Natural killer cell (primary cell): ENCODE measurements around the gene MR1. TPM values are rescaled to one million over a fixed set of nuclear protein-coding genes. Genes with fewer than 3 reads are reported as not detected.

ENCODE experiments used
- ATAC-seq, 3 donors: fragments of 150-1000 bp in 2 of 3; fragments of 200-7000 bp in 1 of 3; cut with Tn5 transposase; 1 replicate in 1 of 3; 2 replicates in 2 of 3; pipeline ENCODE4 v1.10.0; 2021; ENCODE audit warnings: mild to moderate bottlenecking in 2 of 3, moderate library complexity in 2 of 3
- DNase-seq, 2 donors: peaks; one replicate each; pipeline versions ENCODE4 v3.0.0 to v3.0.0-alpha.2; 2013 to 2021; ENCODE audit warnings: mixed read lengths in 1 of 2
- H3K27ac ChIP-seq: one replicate; pipeline ENCODE4 v1.5.1; 2013; ENCODE audit warnings: mild to moderate bottlenecking, low read length
- H3K27me3 ChIP-seq: one replicate; pipeline ENCODE4 v1.6.1; 2013; ENCODE audit warnings: low read length; ENCODE audit not compliant: control insufficient read depth, insufficient read depth
- H3K36me3 ChIP-seq: one replicate; pipeline ENCODE4 v1.6.1; 2013; ENCODE audit warnings: low read length; ENCODE audit not compliant: control insufficient read depth, insufficient read depth
- H3K4me1 ChIP-seq: one replicate; pipeline ENCODE4 v1.6.1; 2013; ENCODE audit warnings: low read length; ENCODE audit not compliant: control insufficient read depth, insufficient read depth
- H3K4me3 ChIP-seq: one replicate; pipeline ENCODE4 v1.5.1; 2013; ENCODE audit warnings: low read length
- H3K9me3 ChIP-seq: one replicate; pipeline ENCODE4 v1.6.1; 2013; ENCODE audit warnings: low read length; ENCODE audit not compliant: control insufficient read depth, insufficient read depth
- H3K27ac Mint-ChIP-seq, 2 donors: one replicate each; pipeline ENCODE4 v1.8.0; 2022; ENCODE audit warnings: mild to moderate bottlenecking in 2 of 2, mixed read lengths in 2 of 2, moderate library complexity in 1 of 2
- H3K27me3 Mint-ChIP-seq, 2 donors: one replicate each; pipeline ENCODE4 v1.8.0; 2022; ENCODE audit warnings: low read depth in 2 of 2, mixed read lengths in 2 of 2
- H3K36me3 Mint-ChIP-seq: one replicate; pipeline ENCODE4 v1.8.0; 2022; ENCODE audit warnings: mixed read lengths
- H3K4me1 Mint-ChIP-seq, 2 donors: one replicate each; pipeline ENCODE4 v1.8.0; 2022; ENCODE audit warnings: mixed read lengths in 2 of 2
- H3K4me3 Mint-ChIP-seq: one replicate; pipeline ENCODE4 v1.8.0; 2022; ENCODE audit warnings: mild to moderate bottlenecking, moderate library complexity, mixed read lengths
- H3K9me3 Mint-ChIP-seq, 2 donors: one replicate each; pipeline ENCODE4 v1.8.0; 2022; ENCODE audit warnings: mixed read lengths in 2 of 2
- CTCF ChIP-seq: fragments of 200-600 bp; IDR thresholded peaks from one replicate; pipeline ENCODE4 v1.8.0; 2022; ENCODE audit warnings: antibody characterized with exemption
- WGBS: methylation state at CpG from one replicate; pipeline ENCODE4 v1.1.7; 2013; ENCODE audit warnings: missing lambda C conversion rate; ENCODE audit not compliant: insufficient coverage; 5-methylcytosine and 5-hydroxymethylcytosine counted together
- intact Hi-C: fragments of 100-400 bp; cut with micrococcal nuclease; formaldehyde crosslinking; loops from one replicate; pipeline ENCODE4 v1.14.2; 2022
- total RNA-seq, 4 donors: library from RNA; stranded (reverse); fragments of 120-200 nt in 1 of 4; gene quantifications; one replicate each; pipeline versions ENCODE4 v1.2.3 to v1.2.4, GENCODE V29; 2013 to 2022

The MR1 gene
- total RNA-seq, 3 donors from 2014 or later (not counting 1 experiment from before 2014, with no cell fraction given), result 27.8 to 35.3 (median 34.6) TPM

- Histone ChIP-seq H3K27ac (no peak overlapping the region), H3K9me3 (no peaks in the 10 kb centered on the region), H3K4me3 (no peak overlapping the region), H3K27me3 (no peaks in the 10 kb centered on the region), H3K4me1 (peaks cover 7% of the 10 kb centered on the region), H3K36me3 (no peaks in the 10 kb centered on the region)
- ATAC-seq, result no peak
- intact Hi-C loops, result no loop called here
- Mint-ChIP-seq H3K9me3 (peaks cover 2 to 3% of the 10 kb centered on the region in 2 donors), H3K4me1 (peaks cover 47 to 48% of the 10 kb centered on the region in 2 donors), H3K27me3 (peaks cover 0 to 3% of the 10 kb centered on the region in 2 donors), H3K36me3 (no peaks in the 10 kb centered on the region), H3K4me3 (peak overlapping the region; percentile 57), H3K27ac (peak overlapping the region; percentile 48 to 77)
- DNase-seq, result no peak
- 13% methylated on average over 1 of the region's 1 CpG for WGBS
- no peak for TF ChIP-seq CTCF
Measured at GRCh38 chr1:181018901-181019681, 14.7 kb upstream of the MR1 start.

GRCh38 chr1:181021159-181021558 lies 12.6 kb upstream of the MR1 start:
- H3K27ac Mint-ChIP-seq, result peak overlapping the region; percentile 98 to 99

GRCh38 chr1:181021811-181022434 lies 11.9 kb upstream of the MR1 start:
- Histone ChIP-seq H3K27me3 (no peaks in the 10 kb centered on the region), H3K9me3 (no peaks in the 10 kb centered on the region), H3K4me1 (peaks cover 7% of the 10 kb centered on the region), H3K27ac (peak overlapping the region; percentile 59), H3K36me3 (no peaks in the 10 kb centered on the region), H3K4me3 (peak overlapping the region; percentile 76)
- DNase-seq, result peak; percentile 41 to 77
- no peaks in the 10 kb centered on the region for H3K36me3 Mint-ChIP-seq
- peak overlapping the region; percentile 98 to 99 for H3K27ac Mint-ChIP-seq
- 1% methylated on average over 21 of the region's 23 CpGs for WGBS
- H3K27me3 Mint-ChIP-seq, result peaks cover 0 to 9% of the 10 kb centered on the region in 2 donors
- peaks cover 2 to 3% of the 10 kb centered on the region in 2 donors for H3K9me3 Mint-ChIP-seq
- H3K4me3 Mint-ChIP-seq, result peak overlapping the region; percentile 97
- peak; percentile 42 to 55 (median 54) for ATAC-seq
- H3K4me1 Mint-ChIP-seq, result peaks cover 47 to 48% of the 10 kb centered on the region in 2 donors
- intact Hi-C loops, result loop anchor here (2.0 to 5.0 kb wide), 2 partner anchors 41 to 390 kb away; partner anchors contain the start of gene XPR1
- TF ChIP-seq CTCF, result no peak

More at GRCh38 chr1:181021159-181021558, 12.6 kb upstream of the MR1 start:
- H3K4me3 Mint-ChIP-seq, result peak overlapping the region; percentile 97
- H3K4me1 Mint-ChIP-seq, result peaks cover 47 to 48% of the 10 kb centered on the region in 2 donors
- Histone ChIP-seq H3K4me3 (peak overlapping the region; percentile 76), H3K27ac (no peak overlapping the region), H3K4me1 (peaks cover 7% of the 10 kb centered on the region), H3K9me3 (no peaks in the 10 kb centered on the region), H3K36me3 (no peaks in the 10 kb centered on the region), H3K27me3 (no peaks in the 10 kb centered on the region)
- no peak for ATAC-seq
- no peak for TF ChIP-seq CTCF
- WGBS, result 54% methylated on average over 2 of the region's 3 CpGs
- intact Hi-C loops, result loop anchor here (5.0 kb wide), 1 partner anchor 389 kb away; the partner anchor contains the start of gene XPR1
- no peaks in the 10 kb centered on the region for H3K36me3 Mint-ChIP-seq
- DNase-seq, result no peak
- peaks cover 0 to 6% of the 10 kb centered on the region in 2 donors for H3K27me3 Mint-ChIP-seq
- peaks cover 2 to 3% of the 10 kb centered on the region in 2 donors for H3K9me3 Mint-ChIP-seq
